ENCODE results near the gene COLEC12.

Gene COLEC12

DNA sequence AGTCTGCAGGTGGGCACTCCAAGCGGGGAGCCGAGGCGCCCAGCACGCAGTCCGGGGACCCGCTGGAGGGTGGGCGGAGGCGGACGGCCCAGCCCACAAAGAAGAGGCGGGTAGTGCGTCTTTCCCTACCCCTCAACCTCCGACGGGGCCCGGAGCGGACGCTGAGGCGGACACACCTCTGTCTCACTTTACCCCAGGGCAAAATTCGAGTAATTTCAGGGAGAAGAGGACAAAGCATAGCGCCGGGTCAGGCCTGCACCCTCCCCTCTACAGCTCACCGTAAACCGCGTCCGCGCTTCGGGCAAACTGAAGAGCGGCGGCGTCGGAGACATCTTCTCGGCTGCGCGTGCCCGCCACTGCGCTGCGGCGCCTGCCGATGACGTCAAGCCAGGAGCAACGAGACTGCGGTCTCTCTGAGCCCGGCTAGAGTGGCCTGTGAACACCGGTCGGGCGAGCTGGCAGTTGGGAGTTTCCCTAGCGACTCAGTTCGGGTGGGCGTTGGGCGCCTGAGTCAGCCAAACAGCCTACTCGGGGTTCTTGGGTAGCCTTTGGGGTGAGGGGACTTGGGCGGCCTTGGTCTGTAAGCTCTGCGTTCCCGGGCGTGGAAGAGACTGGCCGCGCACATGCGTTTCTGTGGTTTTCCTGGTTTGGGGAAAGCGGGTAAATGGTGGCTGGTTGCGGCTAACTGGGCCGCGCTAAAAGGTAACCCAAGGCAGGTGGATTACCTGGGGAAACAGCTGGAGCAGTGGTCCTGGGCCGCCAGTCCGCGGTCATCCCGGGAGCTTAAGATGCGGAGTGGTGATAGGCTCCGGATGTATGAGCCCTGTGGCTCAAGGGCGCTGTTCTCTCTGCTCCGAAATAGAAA lies 232.6 kb downstream of the COLEC12 start, which contains the start of gene THOC1:
THOC1 (minus strand) TSS at position 360 of the 865 bp plus-strand sequence; CDS start at position 332, 28 bp downstream.
- DNase-seq = peak; percentile 97

GRCh38 chr18:267380-267687 lies 233.2 kb downstream of the COLEC12 start:
- no peak for DNase-seq

All from inflammatory macrophage treated with lipopolysaccharide for 4 hours (primary cell).